Panc1 (cell line): ENCODE measurements around the gene FAM3C. TPM values are rescaled to one million over a fixed set of nuclear protein-coding genes. Genes with fewer than 3 reads are reported as not detected.

Experiments used
- ATAC-seq: fragments of 200-7000 bp; cut with Tn5 transposase; 2 replicates; pipeline ENCODE4 v1.9.1; 2020; ENCODE audit warnings: mild to moderate bottlenecking, moderate library complexity
- BruUV-seq: library from RNA; stranded (reverse); fragments of 400-500 nt; replicated peaks from 2 replicates; lab custom pipeline; 2021; lab: Mats Ljungman, UMichigan
- CTCF ChIA-PET: fragments of 300-600 bp; sonication (Branson Sonifier 250); formaldehyde crosslinking; loops from one replicate; lab custom pipeline; 2022; ENCODE audit warnings: antibody characterized with exemption; lab: Charles Lee
- POLR2A ChIA-PET: fragments of 300-600 bp; sonication (Branson Sonifier 250); formaldehyde crosslinking; loops from one replicate; lab custom pipeline; 2022; ENCODE audit warnings: antibody characterized with exemption; lab: Charles Lee
- DNase-seq: peaks from one replicate; pipeline ENCODE4 v3.0.0-alpha.2; 2010; ENCODE audit warnings: low read depth, low spot score
- H3K27ac ChIP-seq: 2 replicates; pipeline ENCODE4 v1.5.1; 2011; ENCODE audit warnings: mild to moderate bottlenecking, low read length, inconsistent platforms
- H3K27me3 ChIP-seq: fragments of 200-500 bp; sonication (Bioruptor generic); 2 replicates; pipeline ENCODE4 v1.6.0; 2014; ENCODE audit warnings: low read length, inconsistent platforms; ENCODE audit not compliant: control insufficient read depth, insufficient read depth
- H3K36me3 ChIP-seq: fragments of 200-500 bp; sonication (Bioruptor generic); 2 replicates; pipeline ENCODE4 v1.5.1; 2014; ENCODE audit warnings: inconsistent platforms, mild to moderate bottlenecking, low read length, moderate library complexity; ENCODE audit not compliant: control insufficient read depth, insufficient read depth
- H3K4me1 ChIP-seq: 2 replicates; pipeline ENCODE4 v1.5.1; 2011; ENCODE audit warnings: inconsistent platforms, mild to moderate bottlenecking, low read length, moderate library complexity; ENCODE audit not compliant: control insufficient read depth, insufficient read depth
- H3K4me3 ChIP-seq, 2 experiments: 2 replicates each; pipeline ENCODE4 v1.5.1; 2011 to 2012; ENCODE audit warnings: low read depth in 2 of 2, low read length in 2 of 2, mild to moderate bottlenecking in 2 of 2, inconsistent platforms in 1 of 2, moderate library complexity in 1 of 2
- H3K9me3 ChIP-seq: fragments of 200-500 bp; sonication (Bioruptor generic); 2 replicates; pipeline ENCODE4 v1.5.1; 2014; ENCODE audit warnings: low read depth, mild to moderate bottlenecking, inconsistent platforms, low read length, moderate library complexity; ENCODE audit not compliant: control insufficient read depth, insufficient read depth
- CTCF ChIP-seq: fragments of 450-650 bp; IDR thresholded peaks from 2 replicates; pipeline ENCODE4 v1.5.1; 2017; ENCODE audit warnings: mild to moderate bottlenecking
- POLR2AphosphoS5 ChIP-seq: IDR thresholded peaks from 2 replicates; pipeline ENCODE4 v1.6.1; 2012; ENCODE audit warnings: mild to moderate bottlenecking, low read depth, low read length, moderate library complexity
- REST ChIP-seq, 2 experiments: IDR thresholded peaks; 2 replicates each; pipeline ENCODE4 v1.6.1; 2011 to 2012; ENCODE audit warnings: low read depth in 2 of 2, control low read depth in 1 of 2, low read length in 1 of 2, mild to moderate bottlenecking in 1 of 2, moderate library complexity in 1 of 2; ENCODE audit not compliant: insufficient read depth in 1 of 2
- SIN3A ChIP-seq: IDR thresholded peaks from 2 replicates; pipeline ENCODE4 v1.6.1; 2012; ENCODE audit warnings: low read depth, mild to moderate bottlenecking, low read length, moderate library complexity, borderline replicate concordance; ENCODE audit not compliant: insufficient read depth
- TCF7L2 ChIP-seq: IDR thresholded peaks from 2 replicates; pipeline ENCODE4 v1.6.1; 2011; ENCODE audit warnings: mild to moderate bottlenecking, low read depth, low read length, inconsistent platforms
- in situ Hi-C: cut with HindIII; loops from 2 replicates; pipeline ENCODE4 v1.10.0; 2016; ENCODE audit warnings: low sequenced_read_pairs, low pct_unique_long_range_greater_than_20kb
- intact Hi-C: fragments of 100-400 bp; cut with micrococcal nuclease; formaldehyde crosslinking; loops from one replicate; pipeline ENCODE4 v1.10.0; 2022; ENCODE audit not compliant: unreplicated experiment
- total RNA-seq: library from RNA; stranded (reverse); gene quantifications from one replicate; pipeline ENCODE4 v1.2.1, GENCODE V29; 2021; ENCODE audit not compliant: unreplicated experiment

The FAM3C gene
- total RNA-seq, 1 experiment from 2014 or later: 55.4 TPM

- in situ Hi-C loops (no loop called here), intact Hi-C loops (no loop called here)
- ATAC-seq: no peak
- no peak for DNase-seq
- no TSS peak for BruUV-seq
- H3K4me1 ChIP-seq: no peaks in the 10 kb centered on the region; the same call in 1 of the 2 replicates
- H3K27me3 ChIP-seq: no peaks in the 10 kb centered on the region; the same call in 1 of the 2 replicates
- H3K27ac ChIP-seq: no peak overlapping the region
- CTCF ChIA-PET: no interaction called here
- POLR2A ChIA-PET: no interaction called here
- H3K4me3 ChIP-seq: no peak overlapping the region
- TF ChIP-seq POLR2AphosphoS5 (no peak), REST (IDR thresholded peaks at IDR 0.05; ENCODE audit: insufficient read depth in 1 of 2, low read depth in 2 of 2, low read length in 1 of 2) (no peak), CTCF (no peak), TCF7L2 (no peak), SIN3A (no peak)
- no peaks in the 10 kb centered on the region for H3K36me3 ChIP-seq
- H3K9me3 ChIP-seq: no peaks in the 10 kb centered on the region
Measured at GRCh38 chr7:121341933-121342332, 54.2 kb downstream of the FAM3C start.

- no peaks in the 10 kb centered on the region for H3K4me1 ChIP-seq
- ATAC-seq: no peak
- intact Hi-C loops (loop anchor here (5.0 kb wide), 1 partner anchor 212 kb away; no protein-coding TSS in a partner anchor), in situ Hi-C loops (no loop called here)
- no TSS peak for BruUV-seq
- TF ChIP-seq POLR2AphosphoS5: no peak
- TF ChIP-seq SIN3A: no peak
- TF ChIP-seq TCF7L2: no peak
- no peak for TF ChIP-seq CTCF
- TF ChIP-seq REST (IDR thresholded peaks at IDR 0.05; ENCODE audit: insufficient read depth in 1 of 2, low read depth in 2 of 2, low read length in 1 of 2): no peak
- ChIA-PET POLR2A (no interaction called here), CTCF (no interaction called here)
- DNase-seq: no peak
- no peaks in the 10 kb centered on the region for H3K36me3 ChIP-seq
- no peak overlapping the region for H3K4me3 ChIP-seq
- H3K27ac ChIP-seq: no peak overlapping the region
- H3K9me3 ChIP-seq: no peaks in the 10 kb centered on the region
- H3K27me3 ChIP-seq: peaks cover 18% of the 10 kb centered on the region
Measured at GRCh38 chr7:121339082-121339481, 57.0 kb downstream of the FAM3C start.
